GM21528 (cell line): Measurements from ENCODE around the gene GINS2.

ENCODE experiments used
- ATAC-seq: cut with Tn5 transposase; IDR thresholded peaks from one replicate; pipeline ENCODE4 v1.9.1; 2021; ENCODE audit warnings: mild to moderate bottlenecking, moderate library complexity; ENCODE audit not compliant: unreplicated experiment, low FRiP score

GINS2 gene

GRCh38 chr16:85629853-85630252, 58.9 kb downstream of the GINS2 start:
- ATAC-seq: no peak

- no peak for ATAC-seq
Measured at GRCh38 chr16:85629326-85629725, 59.4 kb downstream of the GINS2 start.

- ATAC-seq: no peak
Measured at GRCh38 chr16:85628645-85629044, 60.1 kb downstream of the GINS2 start.

GRCh38 chr16:85628265-85628556, 60.5 kb downstream of the GINS2 start:
- no peak for ATAC-seq

GRCh38 chr16:85627526-85628264, 61.1 kb downstream of the GINS2 start:
- ATAC-seq: no peak

- no peak for ATAC-seq
Measured at GRCh38 chr16:85627089-85627488, 61.7 kb downstream of the GINS2 start.
